Omental fat pad (tissue), 4 donors: Measurements from ENCODE around the gene RNF44. TPM values are rescaled to one million over a fixed set of nuclear protein-coding genes. Genes with fewer than 3 reads are reported as not detected.

Source experiments
- ATAC-seq: fragments of 150-250 bp; one replicate; pipeline ENCODE4 v1.9.1; 2016; ENCODE audit warnings: mild to moderate bottlenecking, moderate library complexity; ENCODE audit not compliant: low FRiP score
- DNase-seq: peaks from one replicate; pipeline ENCODE4 v3.0.0-alpha.2; 2019; ENCODE audit warnings: low spot score
- CTCF ChIP-seq, 3 donors: fragments of 450-650 bp; IDR thresholded peaks; one replicate each; pipeline ENCODE4 v1.5.1; 2016 to 2017; ENCODE audit warnings: antibody characterized with exemption in 3 of 3, mild to moderate bottlenecking in 3 of 3, moderate library complexity in 2 of 3
- total RNA-seq, 4 donors: library from RNA; depleted of rRNA; stranded (reverse); fragments of >200 nt; gene quantifications; one replicate each; pipeline ENCODE4 v1.1.0, GENCODE V29; 2016

Gene RNF44
- total RNA-seq: 10 to 100 TPM in 3 of 4 donors, 1 to 10 TPM in 1; 7.4 to 24.4 (median 10.8) TPM

DNA sequence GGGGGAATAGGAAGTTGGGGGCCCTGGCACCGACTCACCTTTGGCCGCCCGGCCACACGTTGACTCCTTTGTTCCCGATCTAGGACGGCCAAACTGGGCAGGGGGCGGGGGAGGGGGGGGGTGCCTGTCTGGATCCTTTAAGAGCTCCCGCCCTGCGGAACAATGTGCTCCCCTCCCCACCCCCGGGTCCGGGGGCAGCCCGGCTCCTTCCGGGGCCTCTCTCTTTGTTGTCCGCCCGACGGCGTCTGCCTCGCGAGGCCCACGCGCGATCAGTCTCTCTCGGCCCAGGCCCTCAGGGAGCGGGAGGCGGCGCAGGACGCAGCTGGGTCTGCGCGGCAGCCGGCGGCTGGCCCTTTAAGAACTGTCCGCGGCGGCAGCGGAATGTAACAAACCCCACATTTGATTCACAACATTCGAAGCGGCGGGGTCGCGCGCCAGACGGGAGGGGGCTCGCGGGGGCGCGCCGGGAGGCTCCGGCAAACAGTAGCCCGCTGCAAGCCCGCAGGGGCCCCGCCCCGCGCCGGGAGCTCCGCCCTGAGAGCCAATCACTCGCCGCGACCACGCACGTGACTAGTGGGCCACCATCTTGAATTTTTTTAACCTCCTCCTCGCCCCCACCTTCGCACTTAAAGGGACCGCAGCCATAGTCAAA, at the start of gene RNF44:
RNF44 (minus strand) TSS at position 501 of the 652 bp plus-strand sequence. CDS start 4,930 bp downstream, outside the sequence.
- TF ChIP-seq CTCF (IDR thresholded peaks at IDR 0.05): no peak
- ATAC-seq (peak; percentile 85), DNase-seq (peak; percentile 92)

- DNase-seq (no peak), ATAC-seq (no peak)
- TF ChIP-seq CTCF (IDR thresholded peaks at IDR 0.05): no peak
Observed at GRCh38 chr5:176583076-176583475, 45.9 kb upstream of the RNF44 start.

DNA sequence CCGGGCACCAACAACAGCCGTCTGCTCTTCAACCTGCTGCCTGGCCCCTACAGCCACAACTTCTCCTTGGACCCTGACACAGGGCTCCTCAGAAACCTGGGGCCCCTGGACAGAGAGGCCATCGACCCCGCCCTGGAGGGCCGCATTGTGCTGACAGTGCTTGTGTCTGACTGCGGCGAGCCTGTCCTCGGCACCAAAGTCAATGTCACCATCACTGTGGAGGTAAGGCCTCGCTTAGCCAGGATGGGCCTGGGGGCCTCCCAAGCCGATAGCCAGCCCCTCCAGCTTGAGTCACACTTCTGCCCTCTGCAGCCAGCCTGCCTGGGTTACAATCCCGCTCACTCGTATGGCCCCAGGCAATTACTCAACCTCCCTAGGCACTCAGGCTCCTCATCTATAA, 44.2 kb upstream of the RNF44 start:
- ATAC-seq: no peak
- no peak for TF ChIP-seq CTCF (IDR thresholded peaks at IDR 0.05)
- DNase-seq: no peak

- ATAC-seq (no peak), DNase-seq (no peak)
- no peak for TF ChIP-seq CTCF (IDR thresholded peaks at IDR 0.05)
Observed at GRCh38 chr5:176579323-176579722, 42.1 kb upstream of the RNF44 start.

DNA sequence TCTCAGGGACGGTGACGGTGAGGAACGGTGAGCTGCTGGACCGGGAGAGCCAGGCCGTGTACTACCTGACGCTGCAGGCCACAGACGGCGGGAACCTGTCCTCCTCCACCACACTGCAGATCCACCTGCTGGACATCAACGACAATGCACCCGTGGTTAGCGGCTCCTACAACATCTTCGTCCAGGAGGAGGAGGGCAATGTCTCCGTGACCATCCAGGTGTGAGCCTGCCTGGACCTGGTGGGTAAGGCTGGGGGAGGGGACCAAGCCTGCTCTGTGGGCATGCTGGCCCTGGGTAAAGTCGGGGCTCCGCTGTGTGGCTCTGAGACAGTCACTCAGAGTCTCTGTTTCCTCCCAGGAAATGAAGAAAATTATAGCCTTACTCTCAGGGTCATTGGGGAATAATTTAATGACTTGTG, 41.2 kb upstream of the RNF44 start:
- TF ChIP-seq CTCF (IDR thresholded peaks at IDR 0.05): no peak
- peak; percentile 44 for ATAC-seq

GRCh38 chr5:176577312-176578176, 40.3 kb upstream of the RNF44 start:
- ATAC-seq: no peak
- no peak for TF ChIP-seq CTCF (IDR thresholded peaks at IDR 0.05)
- no peak for DNase-seq

More for the DNA sequence above, 41.2 kb upstream of the RNF44 start:
- DNase-seq: no peak
